Activated CD8-positive, alpha-beta memory T cell treated with anti-CD3 and anti-CD28 coated beads, Interleukin-2, amount 10 ng/mL, durations not matched to agents 7 days and 5 days (primary cell): ENCODE data around the gene PTGFRN. TPM values are rescaled to one million over a fixed set of nuclear protein-coding genes. Genes with fewer than 3 reads are reported as not detected.
A peak's percentile ranks its signal among the peaks of the same experiment; 100 is the strongest.

ENCODE experiments used
- ATAC-seq: fragments of 150-1000 bp; cut with Tn5 transposase; one replicate; pipeline ENCODE4 v1.10.0; 2021; ENCODE audit warnings: moderate library complexity
- CTCF ChIA-PET: fragments of 350-600 bp; sonication (Branson Sonifier 250); formaldehyde crosslinking; loops from one replicate; lab custom pipeline; 2021; ENCODE audit warnings: antibody characterized with exemption; lab: Charles Lee
- DNase-seq: peaks from one replicate; pipeline ENCODE4 v3.0.0-alpha.2; 2020
- H3K27ac Mint-ChIP-seq: one replicate; pipeline ENCODE4 v1.8.0; 2021; ENCODE audit warnings: mild to moderate bottlenecking, mixed read lengths
- H3K27me3 Mint-ChIP-seq: one replicate; pipeline ENCODE4 v1.8.0; 2021; ENCODE audit warnings: mixed read lengths
- H3K36me3 Mint-ChIP-seq: one replicate; pipeline ENCODE4 v1.8.0; 2021; ENCODE audit warnings: mild to moderate bottlenecking, mixed read lengths
- H3K4me1 Mint-ChIP-seq: one replicate; pipeline ENCODE4 v1.8.0; 2021; ENCODE audit warnings: mixed read lengths
- H3K4me3 Mint-ChIP-seq: one replicate; pipeline ENCODE4 v1.8.0; 2021; ENCODE audit warnings: mild to moderate bottlenecking, moderate library complexity, mixed read lengths
- H3K9me3 Mint-ChIP-seq: one replicate; pipeline ENCODE4 v1.8.0; 2022; ENCODE audit warnings: low read depth, mixed read lengths
- total RNA-seq, 2 experiments: library from RNA; stranded (reverse); gene quantifications; one replicate each; pipeline ENCODE4 v1.2.3, GENCODE V29; 2021

The PTGFRN gene
- total RNA-seq, 2 experiments from 2014 or later: 0.38 to 4.6 TPM

GRCh38 chr1:116997636-116998035 lies 87.9 kb downstream of the PTGFRN start:
- ATAC-seq (no peak), DNase-seq (no peak)
- H3K4me1 Mint-ChIP-seq: peaks cover 17% of the 10 kb centered on the region
- H3K27ac Mint-ChIP-seq: no peak overlapping the region
- H3K27me3 Mint-ChIP-seq: no peaks in the 10 kb centered on the region
- H3K36me3 Mint-ChIP-seq: peaks cover 4% of the 10 kb centered on the region
- no peak overlapping the region for H3K4me3 Mint-ChIP-seq
- H3K9me3 Mint-ChIP-seq: no peaks in the 10 kb centered on the region
- CTCF ChIA-PET: no interaction called here

GRCh38 chr1:116999596-116999995 lies 89.9 kb downstream of the PTGFRN start:
- Mint-ChIP-seq H3K36me3 (peaks cover 5% of the 10 kb centered on the region), H3K9me3 (no peaks in the 10 kb centered on the region), H3K27ac (no peak overlapping the region), H3K4me3 (no peak overlapping the region), H3K27me3 (no peaks in the 10 kb centered on the region), H3K4me1 (peaks cover 17% of the 10 kb centered on the region)
- no peak for ATAC-seq
- CTCF ChIA-PET: no interaction called here
- no peak for DNase-seq

GRCh38 chr1:117000142-117000541 lies 90.4 kb downstream of the PTGFRN start:
- H3K4me1 Mint-ChIP-seq: peaks cover 17% of the 10 kb centered on the region
- CTCF ChIA-PET: no interaction called here
- H3K36me3 Mint-ChIP-seq: peaks cover 5% of the 10 kb centered on the region
- ATAC-seq (no peak), DNase-seq (no peak)
- H3K9me3 Mint-ChIP-seq: no peaks in the 10 kb centered on the region
- no peak overlapping the region for H3K27ac Mint-ChIP-seq
- H3K4me3 Mint-ChIP-seq: no peak overlapping the region
- H3K27me3 Mint-ChIP-seq: no peaks in the 10 kb centered on the region

- no peak for DNase-seq
- ATAC-seq: peak; percentile 53
- CTCF ChIA-PET: no interaction called here
- H3K27ac Mint-ChIP-seq: peak within 1 kb of the TSS; percentile 52
- H3K4me1 Mint-ChIP-seq: peaks cover 17% of the 10 kb centered on the region
- peaks cover 5% of the 10 kb centered on the region for H3K36me3 Mint-ChIP-seq
- H3K27me3 Mint-ChIP-seq: no peaks in the 10 kb centered on the region
- no peak within 1 kb of the TSS for H3K4me3 Mint-ChIP-seq
- no peaks in the 10 kb centered on the region for H3K9me3 Mint-ChIP-seq
Measured at GRCh38 chr1:117001254-117001927, 91.7 kb downstream of the PTGFRN start, which contains the start of gene CD101. Gene CD101 (plus strand): TSS chr1:117001760. CDS start chr1:117001818, 58 bp downstream.

GRCh38 chr1:117003223-117003875 lies 93.6 kb downstream of the PTGFRN start:
- CTCF ChIA-PET: no interaction called here
- Mint-ChIP-seq H3K27ac (no peak overlapping the region), H3K9me3 (no peaks in the 10 kb centered on the region), H3K27me3 (peaks cover 2% of the 10 kb centered on the region), H3K4me3 (no peak overlapping the region), H3K36me3 (peaks cover 5% of the 10 kb centered on the region), H3K4me1 (peaks cover 24% of the 10 kb centered on the region)
- ATAC-seq (no peak), DNase-seq (no peak)

GRCh38 chr1:117007719-117008013 lies 98.0 kb downstream of the PTGFRN start:
- no peaks in the 10 kb centered on the region for H3K9me3 Mint-ChIP-seq
- ATAC-seq (no peak), DNase-seq (no peak)
- peaks cover 2% of the 10 kb centered on the region for H3K27me3 Mint-ChIP-seq
- CTCF ChIA-PET: no interaction called here
- H3K4me3 Mint-ChIP-seq: no peak overlapping the region
- peaks cover 25% of the 10 kb centered on the region for H3K4me1 Mint-ChIP-seq
- no peak overlapping the region for H3K27ac Mint-ChIP-seq
- peaks cover 2% of the 10 kb centered on the region for H3K36me3 Mint-ChIP-seq

GRCh38 chr1:117008656-117009055 lies 98.9 kb downstream of the PTGFRN start:
- H3K4me1 Mint-ChIP-seq: peaks cover 26% of the 10 kb centered on the region
- CTCF ChIA-PET: interaction anchor here (0.7 to 1.3 kb wide), 5 partner anchors 12 to 270 kb away, joined by 3 to 4 read pairs (median 3); no protein-coding TSS in a partner anchor
- ATAC-seq (peak; percentile 51), DNase-seq (no peak)
- peak overlapping the region; percentile 24 for H3K27ac Mint-ChIP-seq
- H3K4me3 Mint-ChIP-seq: no peak overlapping the region
- peaks cover 2% of the 10 kb centered on the region for H3K27me3 Mint-ChIP-seq
- no peaks in the 10 kb centered on the region for H3K9me3 Mint-ChIP-seq
- H3K36me3 Mint-ChIP-seq: no peaks in the 10 kb centered on the region

- ATAC-seq (peak; percentile 83), DNase-seq (peak; percentile 60)
- no peaks in the 10 kb centered on the region for H3K36me3 Mint-ChIP-seq
- peaks cover 28% of the 10 kb centered on the region for H3K4me1 Mint-ChIP-seq
- CTCF ChIA-PET: interaction anchor here (0.7 to 1.3 kb wide), 5 partner anchors 13 to 271 kb away, joined by 3 to 4 read pairs (median 3); no protein-coding TSS in a partner anchor
- peak overlapping the region; percentile 73 for H3K27ac Mint-ChIP-seq
- no peaks in the 10 kb centered on the region for H3K9me3 Mint-ChIP-seq
- H3K4me3 Mint-ChIP-seq: peak overlapping the region; percentile 13
- H3K27me3 Mint-ChIP-seq: peaks cover 2% of the 10 kb centered on the region
Measured at GRCh38 chr1:117009132-117009531, 99.4 kb downstream of the PTGFRN start.

- DNase-seq: no peak
- no peaks in the 10 kb centered on the region for H3K9me3 Mint-ChIP-seq
- CTCF ChIA-PET: no interaction called here
- H3K27me3 Mint-ChIP-seq: peaks cover 2% of the 10 kb centered on the region
- ATAC-seq: no peak
- H3K4me3 Mint-ChIP-seq: no peak overlapping the region
- no peaks in the 10 kb centered on the region for H3K36me3 Mint-ChIP-seq
- H3K27ac Mint-ChIP-seq: no peak overlapping the region
- peaks cover 36% of the 10 kb centered on the region for H3K4me1 Mint-ChIP-seq
Measured at GRCh38 chr1:117010310-117010969, 100.7 kb downstream of the PTGFRN start.

- H3K36me3 Mint-ChIP-seq: no peaks in the 10 kb centered on the region
- H3K4me3 Mint-ChIP-seq: no peak overlapping the region
- no peaks in the 10 kb centered on the region for H3K9me3 Mint-ChIP-seq
- CTCF ChIA-PET: no interaction called here
- H3K27ac Mint-ChIP-seq: no peak overlapping the region
- H3K4me1 Mint-ChIP-seq: peaks cover 42% of the 10 kb centered on the region
- DNase-seq (no peak), ATAC-seq (no peak)
- peaks cover 2% of the 10 kb centered on the region for H3K27me3 Mint-ChIP-seq
Measured at GRCh38 chr1:117011334-117011733, 101.6 kb downstream of the PTGFRN start.

GRCh38 chr1:117013309-117013858 lies 103.7 kb downstream of the PTGFRN start:
- CTCF ChIA-PET: interaction anchor here (0.8 kb wide), 1 partner anchor 17 kb away, joined by 3 read pairs; no protein-coding TSS in a partner anchor
- Mint-ChIP-seq H3K4me1 (peaks cover 37% of the 10 kb centered on the region), H3K27ac (no peak overlapping the region), H3K9me3 (no peaks in the 10 kb centered on the region), H3K4me3 (no peak overlapping the region), H3K36me3 (no peaks in the 10 kb centered on the region), H3K27me3 (no peaks in the 10 kb centered on the region)
- ATAC-seq (no peak), DNase-seq (no peak)

GRCh38 chr1:117014209-117014608 lies 104.5 kb downstream of the PTGFRN start:
- no peaks in the 10 kb centered on the region for H3K9me3 Mint-ChIP-seq
- no peaks in the 10 kb centered on the region for H3K27me3 Mint-ChIP-seq
- DNase-seq: no peak
- peak; percentile 27 for ATAC-seq
- CTCF ChIA-PET: interaction anchor here (0.8 to 1.5 kb wide), 3 partner anchors 18 to 196 kb away, joined by 3 to 4 read pairs (median 3); no protein-coding TSS in a partner anchor
- H3K36me3 Mint-ChIP-seq: no peaks in the 10 kb centered on the region
- H3K4me3 Mint-ChIP-seq: no peak overlapping the region
- H3K27ac Mint-ChIP-seq: no peak overlapping the region
- H3K4me1 Mint-ChIP-seq: peaks cover 31% of the 10 kb centered on the region

- Mint-ChIP-seq H3K36me3 (no peaks in the 10 kb centered on the region), H3K9me3 (no peaks in the 10 kb centered on the region), H3K4me3 (no peak overlapping the region), H3K27me3 (no peaks in the 10 kb centered on the region), H3K4me1 (peaks cover 22% of the 10 kb centered on the region), H3K27ac (no peak overlapping the region)
- CTCF ChIA-PET: no interaction called here
- DNase-seq: no peak
- no peak for ATAC-seq
Measured at GRCh38 chr1:117015724-117016123, 106.0 kb downstream of the PTGFRN start.
